ENCODE measurements around the gene UGT1A1.

UGT1A1 gene

DNA sequence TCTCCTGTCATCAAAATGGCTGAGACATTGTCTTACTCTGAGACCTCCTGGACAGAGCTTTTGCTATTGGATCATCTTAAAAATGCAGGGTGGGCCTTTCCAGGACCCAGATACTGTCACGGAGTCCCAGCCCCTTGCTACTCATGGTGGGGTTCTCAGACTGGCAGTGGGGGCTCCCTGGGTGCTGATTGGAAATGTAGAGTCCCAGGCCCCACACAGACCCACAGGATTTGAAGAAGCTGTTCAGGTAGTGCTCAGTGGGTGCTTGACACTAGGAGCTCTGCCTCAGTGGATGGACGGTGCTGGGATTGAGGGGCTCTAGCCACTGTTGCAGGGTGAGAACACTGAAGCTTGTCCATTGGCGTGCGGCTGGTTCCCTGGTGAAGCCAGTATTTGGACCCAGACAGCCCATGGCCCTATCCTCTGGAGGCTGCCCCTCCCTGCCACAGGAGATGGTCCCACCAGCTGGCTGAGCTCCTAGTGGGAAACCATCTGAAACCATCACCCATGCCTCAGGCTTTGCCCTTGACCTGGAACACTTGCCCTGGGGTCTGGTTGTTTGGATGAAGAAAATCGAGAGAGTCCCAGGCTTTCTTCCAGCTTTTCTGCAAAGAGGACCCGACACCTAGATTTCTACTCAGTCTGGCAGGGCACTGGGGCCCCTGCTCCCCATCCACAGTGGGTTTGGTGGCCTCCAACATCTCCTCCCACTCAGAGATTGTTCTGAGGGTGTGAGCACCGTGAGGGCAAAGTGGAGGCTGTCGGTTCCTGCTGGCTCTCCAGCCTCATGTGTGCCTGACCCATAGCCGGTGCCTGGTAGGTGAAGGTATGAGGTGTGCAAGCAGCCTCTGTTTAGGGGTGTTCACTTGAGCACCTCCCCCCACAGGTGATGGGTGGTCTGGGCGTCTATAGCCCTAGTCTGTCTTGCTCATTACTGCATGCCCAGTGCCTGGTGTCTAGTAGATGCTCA is 48.2 kb downstream of the UGT1A1 start:
- Mint-ChIP-seq H3K36me3 (ENCODE audit: low read depth) (no peaks in the 10 kb centered on the region), H3K4me3 (no peak overlapping the region), H3K27me3 (ENCODE audit: low read depth) (peaks cover 25% of the 10 kb centered on the region), H3K9me3 (no peaks in the 10 kb centered on the region), H3K27ac (no peak overlapping the region), H3K4me1 (no peaks in the 10 kb centered on the region)
- TF ChIP-seq CTCF (IDR thresholded peaks at IDR 0.05; ENCODE audit: unreplicated experiment in 3 of 3): no peak

DNA sequence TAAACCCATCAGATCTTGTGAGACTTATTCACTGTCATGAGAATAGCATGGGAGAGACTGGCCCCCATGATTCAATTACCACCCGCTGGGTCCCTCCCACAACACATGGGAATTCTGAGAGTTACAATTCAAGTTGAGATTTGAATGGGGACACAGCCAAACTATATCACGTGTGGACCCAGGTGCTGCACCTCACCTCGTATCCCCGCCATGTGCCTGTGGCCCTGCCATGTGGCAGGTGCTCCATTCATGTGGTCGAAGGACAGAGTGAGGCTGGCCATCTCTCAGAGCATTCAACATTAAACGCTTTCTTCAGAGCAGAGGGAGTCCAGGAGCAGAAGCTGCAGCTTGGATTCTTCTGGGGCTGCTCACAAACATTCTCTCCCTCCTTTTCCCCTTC is 50.3 kb downstream of the UGT1A1 start:
- Mint-ChIP-seq H3K27me3 (ENCODE audit: low read depth) (peaks cover 21% of the 10 kb centered on the region), H3K9me3 (no peaks in the 10 kb centered on the region), H3K4me3 (no peak overlapping the region), H3K4me1 (no peaks in the 10 kb centered on the region), H3K27ac (no peak overlapping the region), H3K36me3 (ENCODE audit: low read depth) (no peaks in the 10 kb centered on the region)
- no peak for TF ChIP-seq CTCF (IDR thresholded peaks at IDR 0.05; ENCODE audit: unreplicated experiment in 3 of 3)

DNA sequence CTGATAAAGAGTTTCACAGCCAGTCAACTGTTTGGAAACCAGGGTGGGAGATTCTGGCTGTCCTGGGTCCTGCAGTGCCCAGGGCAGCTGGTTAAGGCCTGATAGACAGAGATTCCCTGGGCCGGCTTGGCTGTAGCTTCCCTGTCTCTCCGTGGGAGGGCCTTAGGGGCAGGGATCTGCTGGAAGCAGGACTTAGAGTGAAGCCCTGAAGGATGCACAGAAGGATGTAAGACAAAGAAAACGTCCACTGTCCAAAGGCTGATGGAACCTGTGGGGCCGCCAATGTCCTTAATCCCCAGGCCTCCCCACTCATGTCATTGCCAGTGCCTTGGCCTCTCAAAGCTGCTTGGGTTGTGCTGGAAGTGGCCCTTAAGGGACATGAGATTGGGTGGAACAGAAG is 51.0 kb downstream of the UGT1A1 start:
- Mint-ChIP-seq H3K4me1 (no peaks in the 10 kb centered on the region), H3K36me3 (ENCODE audit: low read depth) (no peaks in the 10 kb centered on the region), H3K27me3 (ENCODE audit: low read depth) (peaks cover 21% of the 10 kb centered on the region), H3K9me3 (no peaks in the 10 kb centered on the region), H3K27ac (no peak overlapping the region), H3K4me3 (no peak overlapping the region)
- no peak for TF ChIP-seq CTCF (IDR thresholded peaks at IDR 0.05; ENCODE audit: unreplicated experiment in 3 of 3)

DNA sequence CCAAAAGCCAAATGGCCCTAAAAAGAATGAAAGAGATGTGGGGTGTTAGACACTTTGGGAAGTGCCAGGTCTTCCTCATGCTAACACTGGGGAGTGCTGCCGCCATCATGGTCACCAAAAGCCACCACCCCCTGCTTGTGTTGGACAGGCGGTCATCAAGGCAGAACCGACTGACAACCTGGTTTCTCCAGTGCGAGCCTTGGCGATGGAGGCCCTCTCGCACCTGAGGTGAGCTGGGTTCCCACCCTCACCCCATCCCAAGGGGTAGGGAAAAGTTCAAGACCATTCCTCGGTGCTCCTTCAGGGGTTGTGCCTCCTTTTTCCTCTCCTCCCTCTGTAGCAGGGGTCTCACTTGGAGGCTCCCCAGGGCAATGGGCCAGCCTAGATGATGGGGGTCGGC is 51.7 kb downstream of the UGT1A1 start:
- Mint-ChIP-seq H3K36me3 (ENCODE audit: low read depth) (no peaks in the 10 kb centered on the region), H3K27me3 (ENCODE audit: low read depth) (peaks cover 25% of the 10 kb centered on the region), H3K4me1 (no peaks in the 10 kb centered on the region), H3K27ac (no peak overlapping the region), H3K9me3 (no peaks in the 10 kb centered on the region), H3K4me3 (no peak overlapping the region)
- TF ChIP-seq CTCF (IDR thresholded peaks at IDR 0.05; ENCODE audit: unreplicated experiment in 3 of 3): no peak

DNA sequence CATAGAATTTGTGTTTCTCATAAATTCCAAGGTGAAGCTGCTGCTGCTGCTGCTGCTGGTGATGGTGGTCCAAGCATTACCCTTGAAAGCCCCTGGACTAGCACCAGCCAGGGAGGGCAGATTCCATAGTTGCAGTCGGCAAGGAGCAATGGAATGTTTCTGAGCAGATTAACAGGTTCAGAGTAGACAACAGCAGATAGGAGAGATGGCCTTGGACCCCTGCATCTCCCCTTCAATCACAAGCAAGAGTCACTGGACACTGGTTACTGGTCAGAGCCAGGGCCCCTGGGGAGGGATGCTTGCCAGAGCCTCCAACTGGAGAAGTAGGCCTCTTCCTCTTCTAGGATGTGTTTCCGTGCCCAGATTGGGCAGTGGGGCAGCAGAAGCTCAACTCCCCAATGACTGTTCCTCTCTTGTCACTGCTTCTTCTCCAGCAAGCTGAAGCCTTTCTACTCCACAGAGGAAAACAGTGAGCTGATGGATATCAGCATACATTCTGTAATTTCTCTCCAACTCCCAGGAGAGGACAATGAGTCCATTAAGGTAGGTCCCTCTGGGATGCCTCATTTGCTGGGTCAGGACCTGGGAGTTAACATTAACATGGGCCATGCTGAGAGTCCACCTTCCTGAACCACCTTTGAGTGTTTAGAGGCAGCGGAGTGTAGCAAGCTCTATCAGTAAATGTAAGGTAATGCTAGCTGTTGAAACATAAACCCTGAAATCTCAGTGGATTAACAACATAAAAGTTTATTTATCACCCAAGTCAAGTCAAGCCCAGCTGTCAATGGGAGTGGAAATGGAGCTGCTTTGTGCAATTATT is 53.4 kb downstream of the UGT1A1 start:
- no peak for TF ChIP-seq CTCF (IDR thresholded peaks at IDR 0.05; ENCODE audit: unreplicated experiment in 3 of 3)
- Mint-ChIP-seq H3K27ac (no peak overlapping the region), H3K27me3 (ENCODE audit: low read depth) (peaks cover 17% of the 10 kb centered on the region), H3K36me3 (ENCODE audit: low read depth) (no peaks in the 10 kb centered on the region), H3K4me1 (no peaks in the 10 kb centered on the region), H3K9me3 (no peaks in the 10 kb centered on the region), H3K4me3 (no peak overlapping the region)

Data from nephron (organoid).